Measurements from ENCODE around the gene PF4V1. TPM values are rescaled to one million over a fixed set of nuclear protein-coding genes. Genes with fewer than 3 reads are reported as not detected.

The PF4V1 gene
- total RNA-seq, 4 donors from 2014 or later, result not detected

DNA sequence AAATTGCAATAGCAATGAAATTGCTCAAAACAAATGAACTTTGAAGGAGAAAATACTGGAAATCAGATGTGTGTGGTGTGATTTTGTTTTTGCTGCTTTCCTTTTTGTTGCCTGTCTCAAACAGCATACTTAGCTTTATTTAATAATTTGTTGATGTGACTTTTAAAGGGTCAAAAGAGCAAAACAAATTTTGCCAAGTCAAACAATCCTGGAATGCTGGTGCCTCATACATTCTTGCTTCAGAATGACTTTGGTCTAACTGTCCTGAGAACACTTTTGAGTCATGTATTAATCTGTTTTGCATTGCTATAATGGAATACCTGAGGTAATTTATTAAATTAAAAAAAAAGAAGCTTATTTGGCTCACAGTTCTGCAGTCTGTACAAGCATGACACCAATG, 3.4 kb downstream of the PF4V1 start:
- no peak for DNase-seq
- Histone ChIP-seq H3K36me3 (no peaks in the 10 kb centered on the region), H3K27ac (no peak overlapping the region), H3K9me3 (no peaks in the 10 kb centered on the region), H3K4me1 (peaks cover 7 to 9% of the 10 kb centered on the region in 2 donors), H3K27me3 (no peaks in the 10 kb centered on the region), H3K4me3 (replicated peaks in 1 of 3) (no peak overlapping the region)
- intact Hi-C loops (cut with DNase I), result no loop called here
- TF ChIP-seq, protein P1, sequence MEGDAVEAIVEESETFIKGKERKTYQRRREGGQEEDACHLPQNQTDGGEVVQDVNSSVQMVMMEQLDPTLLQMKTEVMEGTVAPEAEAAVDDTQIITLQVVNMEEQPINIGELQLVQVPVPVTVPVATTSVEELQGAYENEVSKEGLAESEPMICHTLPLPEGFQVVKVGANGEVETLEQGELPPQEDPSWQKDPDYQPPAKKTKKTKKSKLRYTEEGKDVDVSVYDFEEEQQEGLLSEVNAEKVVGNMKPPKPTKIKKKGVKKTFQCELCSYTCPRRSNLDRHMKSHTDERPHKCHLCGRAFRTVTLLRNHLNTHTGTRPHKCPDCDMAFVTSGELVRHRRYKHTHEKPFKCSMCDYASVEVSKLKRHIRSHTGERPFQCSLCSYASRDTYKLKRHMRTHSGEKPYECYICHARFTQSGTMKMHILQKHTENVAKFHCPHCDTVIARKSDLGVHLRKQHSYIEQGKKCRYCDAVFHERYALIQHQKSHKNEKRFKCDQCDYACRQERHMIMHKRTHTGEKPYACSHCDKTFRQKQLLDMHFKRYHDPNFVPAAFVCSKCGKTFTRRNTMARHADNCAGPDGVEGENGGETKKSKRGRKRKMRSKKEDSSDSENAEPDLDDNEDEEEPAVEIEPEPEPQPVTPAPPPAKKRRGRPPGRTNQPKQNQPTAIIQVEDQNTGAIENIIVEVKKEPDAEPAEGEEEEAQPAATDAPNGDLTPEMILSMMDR (IDR thresholded peaks at IDR 0.05), result no peak
- TF ChIP-seq POLR2A (IDR thresholded peaks at IDR 0.05), result no peak

GRCh38 chr4:73859614-73860088, 6.6 kb downstream of the PF4V1 start:
- Histone ChIP-seq H3K36me3 (no peaks in the 10 kb centered on the region), H3K27me3 (no peaks in the 10 kb centered on the region), H3K4me3 (replicated peaks in 1 of 3) (no peak overlapping the region), H3K4me1 (peaks cover 7 to 9% of the 10 kb centered on the region in 2 donors), H3K9me3 (no peaks in the 10 kb centered on the region), H3K27ac (peak overlapping the region in 1 of 3 donors; percentile 46)
- intact Hi-C loops (cut with DNase I), result no loop called here
- no peak for TF ChIP-seq POLR2A (IDR thresholded peaks at IDR 0.05)
- TF ChIP-seq, protein P1 (IDR thresholded peaks at IDR 0.05), result no peak
- DNase-seq, result no peak

DNA sequence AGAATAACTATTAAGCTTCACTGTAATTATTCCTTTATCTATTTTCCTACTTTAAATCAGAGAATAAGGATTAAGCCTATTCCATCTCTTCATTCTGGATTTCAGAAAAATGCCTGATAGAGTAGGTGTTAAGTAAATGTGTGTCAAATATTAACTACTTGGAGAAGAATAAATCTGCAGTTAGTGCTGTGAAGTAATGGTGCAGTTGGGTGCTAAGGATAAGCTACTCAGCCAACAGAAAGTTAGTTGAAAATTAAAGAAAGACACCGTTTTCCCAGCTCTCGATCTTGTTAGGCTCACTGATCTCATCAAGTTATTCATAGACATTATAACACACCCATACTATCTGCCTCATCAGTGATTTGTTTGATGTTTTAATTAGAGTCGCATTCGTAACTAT, 7.1 kb downstream of the PF4V1 start:
- DNase-seq, result no peak
- 67 to 69% methylated on average over 4 of the region's 4 CpGs for WGBS, 2 donors
- Histone ChIP-seq H3K4me3 (replicated peaks in 1 of 3) (no peak overlapping the region), H3K27me3 (no peaks in the 10 kb centered on the region), H3K27ac (no peak overlapping the region), H3K4me1 (peaks cover 7 to 9% of the 10 kb centered on the region in 2 donors), H3K9me3 (no peaks in the 10 kb centered on the region), H3K36me3 (no peaks in the 10 kb centered on the region)
- intact Hi-C loops (cut with DNase I), result no loop called here
- no peak for TF ChIP-seq POLR2A (IDR thresholded peaks at IDR 0.05)
- TF ChIP-seq, protein P1 (IDR thresholded peaks at IDR 0.05), result no peak

DNA sequence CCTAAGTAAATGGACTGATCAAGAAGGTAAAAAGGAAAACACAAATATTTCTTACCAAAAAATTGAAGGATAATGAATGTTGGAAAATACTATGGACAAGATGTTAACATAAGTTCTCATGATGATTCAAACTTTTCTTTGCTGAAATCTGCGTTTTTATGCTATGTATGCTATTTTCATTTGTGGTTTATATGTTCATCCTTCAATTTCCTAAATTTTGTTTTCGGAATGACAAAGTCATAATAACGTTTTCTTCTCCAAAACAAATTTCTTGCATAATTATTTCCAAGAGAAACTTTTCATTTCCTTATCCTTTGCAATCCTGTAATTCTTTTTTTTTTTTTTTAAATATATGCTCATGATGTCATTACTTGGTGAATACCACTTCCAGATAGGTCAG, 7.8 kb downstream of the PF4V1 start:
- Histone ChIP-seq H3K27me3 (no peaks in the 10 kb centered on the region), H3K27ac (no peak overlapping the region), H3K4me1 (peaks cover 7 to 9% of the 10 kb centered on the region in 2 donors), H3K9me3 (no peaks in the 10 kb centered on the region), H3K36me3 (no peaks in the 10 kb centered on the region), H3K4me3 (replicated peaks in 1 of 3) (no peak overlapping the region)
- intact Hi-C loops (cut with DNase I), result no loop called here
- TF ChIP-seq POLR2A (IDR thresholded peaks at IDR 0.05), result no peak
- TF ChIP-seq, protein P1 (IDR thresholded peaks at IDR 0.05), result no peak
- DNase-seq, result no peak
- 84 to 85% methylated on average over 3 of the region's 3 CpGs for WGBS, 2 donors

- H3K36me3 ChIP-seq, result no peaks in the 10 kb centered on the region
- 96 to 98% methylated on average over 1 of the region's 1 CpG for WGBS, 2 donors
- no peaks in the 10 kb centered on the region for H3K9me3 ChIP-seq
- no peak overlapping the region for H3K4me3 ChIP-seq (replicated peaks in 1 of 3)
- peaks cover 7 to 9% of the 10 kb centered on the region in 2 donors for H3K4me1 ChIP-seq
- TF ChIP-seq, protein P1 (IDR thresholded peaks at IDR 0.05), result no peak
- no peak for TF ChIP-seq POLR2A (IDR thresholded peaks at IDR 0.05)
- intact Hi-C loops (cut with DNase I), result no loop called here
- H3K27ac ChIP-seq, result no peak overlapping the region
- no peaks in the 10 kb centered on the region for H3K27me3 ChIP-seq
- DNase-seq, result no peak
Measured at GRCh38 chr4:73862322-73862721, 9.2 kb downstream of the PF4V1 start.

All from thyroid gland (tissue), 4 donors.